Mammary epithelial cell (primary cell): Measurements from ENCODE around the gene SRSF12.

Experiments
- EZH2 ChIP-seq: IDR thresholded peaks from 2 replicates; pipeline ENCODE4 v1.6.1; 2012; ENCODE audit warnings: low read length, inconsistent platforms, borderline replicate concordance
- TF ChIP-seq, protein P1 (sequence below), 2 donors: IDR thresholded peaks in 1 of 2; conservative IDR thresholded peaks in 1 of 2; 2 replicates each; pipeline ENCODE4 v1.5.1; 2011 to 2012; ENCODE audit warnings: inconsistent platforms in 2 of 2, low read length in 2 of 2, mild to moderate bottlenecking in 2 of 2, control low read depth in 1 of 2, low read depth in 1 of 2; ENCODE audit not compliant: insufficient read depth in 1 of 2; ENCODE audit errors: extremely low read depth in 1 of 2

GRCh38 chr6:89081129-89081422 is 36.8 kb downstream of the SRSF12 start:
- TF ChIP-seq, protein P1, sequence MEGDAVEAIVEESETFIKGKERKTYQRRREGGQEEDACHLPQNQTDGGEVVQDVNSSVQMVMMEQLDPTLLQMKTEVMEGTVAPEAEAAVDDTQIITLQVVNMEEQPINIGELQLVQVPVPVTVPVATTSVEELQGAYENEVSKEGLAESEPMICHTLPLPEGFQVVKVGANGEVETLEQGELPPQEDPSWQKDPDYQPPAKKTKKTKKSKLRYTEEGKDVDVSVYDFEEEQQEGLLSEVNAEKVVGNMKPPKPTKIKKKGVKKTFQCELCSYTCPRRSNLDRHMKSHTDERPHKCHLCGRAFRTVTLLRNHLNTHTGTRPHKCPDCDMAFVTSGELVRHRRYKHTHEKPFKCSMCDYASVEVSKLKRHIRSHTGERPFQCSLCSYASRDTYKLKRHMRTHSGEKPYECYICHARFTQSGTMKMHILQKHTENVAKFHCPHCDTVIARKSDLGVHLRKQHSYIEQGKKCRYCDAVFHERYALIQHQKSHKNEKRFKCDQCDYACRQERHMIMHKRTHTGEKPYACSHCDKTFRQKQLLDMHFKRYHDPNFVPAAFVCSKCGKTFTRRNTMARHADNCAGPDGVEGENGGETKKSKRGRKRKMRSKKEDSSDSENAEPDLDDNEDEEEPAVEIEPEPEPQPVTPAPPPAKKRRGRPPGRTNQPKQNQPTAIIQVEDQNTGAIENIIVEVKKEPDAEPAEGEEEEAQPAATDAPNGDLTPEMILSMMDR (conservative IDR thresholded peaks at IDR 0.05 in 1 of 2, IDR thresholded peaks at IDR 0.05 in 1 of 2; ENCODE audit: extremely low read depth in 1 of 2, insufficient read depth in 1 of 2, low read depth in 1 of 2, low read length in 2 of 2) = no peak
- TF ChIP-seq EZH2 = no peak
